GM18508 (cell line): Measurements from ENCODE around the gene ACOT12.
"Not testable (repeated sequence)": the region's sequence is repeated elsewhere in the genome, so short reads cannot be mapped to it uniquely, and the experiment has no call there.

Experiments
- ATAC-seq: cut with Tn5 transposase; IDR thresholded peaks from one replicate; pipeline ENCODE4 v1.9.1; 2021; ENCODE audit warnings: moderate number of reproducible peaks; ENCODE audit not compliant: insufficient read depth, unreplicated experiment

Gene ACOT12

GRCh38 chr5:81300921-81301270 is 93.0 kb downstream of the ACOT12 start:
- peak; percentile 11 for ATAC-seq

GRCh38 chr5:81297531-81297930 is 96.4 kb downstream of the ACOT12 start:
- ATAC-seq = no peak

GRCh38 chr5:81294021-81294420 is 99.9 kb downstream of the ACOT12 start:
- ATAC-seq = not testable (repeated sequence)

- ATAC-seq = no peak
Observed at GRCh38 chr5:81292130-81292529, 101.8 kb downstream of the ACOT12 start.

- ATAC-seq = no peak
Observed at GRCh38 chr5:81290146-81290545, 103.8 kb downstream of the ACOT12 start.

- no peak for ATAC-seq
Observed at GRCh38 chr5:81288021-81288433, 105.9 kb downstream of the ACOT12 start.

GRCh38 chr5:81286059-81286617 is 107.8 kb downstream of the ACOT12 start:
- ATAC-seq = no peak

GRCh38 chr5:81283976-81284375 is 110.0 kb downstream of the ACOT12 start:
- ATAC-seq = no peak
